ENCODE measurements around the gene CDK9.

- TF ChIP-seq, protein P1, sequence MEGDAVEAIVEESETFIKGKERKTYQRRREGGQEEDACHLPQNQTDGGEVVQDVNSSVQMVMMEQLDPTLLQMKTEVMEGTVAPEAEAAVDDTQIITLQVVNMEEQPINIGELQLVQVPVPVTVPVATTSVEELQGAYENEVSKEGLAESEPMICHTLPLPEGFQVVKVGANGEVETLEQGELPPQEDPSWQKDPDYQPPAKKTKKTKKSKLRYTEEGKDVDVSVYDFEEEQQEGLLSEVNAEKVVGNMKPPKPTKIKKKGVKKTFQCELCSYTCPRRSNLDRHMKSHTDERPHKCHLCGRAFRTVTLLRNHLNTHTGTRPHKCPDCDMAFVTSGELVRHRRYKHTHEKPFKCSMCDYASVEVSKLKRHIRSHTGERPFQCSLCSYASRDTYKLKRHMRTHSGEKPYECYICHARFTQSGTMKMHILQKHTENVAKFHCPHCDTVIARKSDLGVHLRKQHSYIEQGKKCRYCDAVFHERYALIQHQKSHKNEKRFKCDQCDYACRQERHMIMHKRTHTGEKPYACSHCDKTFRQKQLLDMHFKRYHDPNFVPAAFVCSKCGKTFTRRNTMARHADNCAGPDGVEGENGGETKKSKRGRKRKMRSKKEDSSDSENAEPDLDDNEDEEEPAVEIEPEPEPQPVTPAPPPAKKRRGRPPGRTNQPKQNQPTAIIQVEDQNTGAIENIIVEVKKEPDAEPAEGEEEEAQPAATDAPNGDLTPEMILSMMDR (conservative IDR thresholded peaks at IDR 0.05; ENCODE audit: low read depth, low read length) = no peak
- TF ChIP-seq EZH2 (IDR thresholded peaks at IDR 0.05; ENCODE audit: low read length, unreplicated experiment) (no peak), EZH2phosphoT487 (IDR thresholded peaks at IDR 0.05; ENCODE audit: borderline replicate concordance, low read length) (no peak)
Measured at GRCh38 chr9:127767410-127767809, 18.4 kb upstream of the CDK9 start.

All from PC-3 (cell line).